Liver (tissue), 9 donors: ENCODE results near the gene DDX20. TPM values are rescaled to one million over a fixed set of nuclear protein-coding genes. Genes with fewer than 3 reads are reported as not detected.

Experiments
- DNase-seq: peaks from one replicate; pipeline ENCODE4 v3.0.0-alpha.2; 2017; ENCODE audit warnings: low spot score
- H3K27ac ChIP-seq, 2 donors: one replicate each; pipeline ENCODE4 v1.7.0; 2013; ENCODE audit warnings: inconsistent platforms in 2 of 2, low read length in 2 of 2, control low read depth in 1 of 2, low read depth in 1 of 2, mild to moderate bottlenecking in 1 of 2
- H3K27me3 ChIP-seq, 4 donors: one replicate each; pipeline versions ENCODE4 v1.6.1 to v1.7.0; 2013; ENCODE audit warnings: low read length in 3 of 4, inconsistent platforms in 1 of 4, mild to moderate bottlenecking in 1 of 4, moderate library complexity in 1 of 4; ENCODE audit not compliant: control insufficient read depth in 4 of 4, insufficient read depth in 4 of 4
- H3K36me3 ChIP-seq, 4 donors: one replicate each; pipeline versions ENCODE4 v1.6.1 to v1.7.0; 2013; ENCODE audit warnings: low read length in 3 of 4, mild to moderate bottlenecking in 3 of 4, low read depth in 1 of 4, moderate library complexity in 1 of 4; ENCODE audit not compliant: control insufficient read depth in 4 of 4, insufficient read depth in 3 of 4
- H3K4me1 ChIP-seq, 4 donors: one replicate each; pipeline versions ENCODE4 v1.6.1 to v1.7.0; 2013; ENCODE audit warnings: low read length in 3 of 4, mild to moderate bottlenecking in 3 of 4, moderate library complexity in 1 of 4; ENCODE audit not compliant: control insufficient read depth in 4 of 4, insufficient read depth in 4 of 4
- H3K4me3 ChIP-seq, 3 donors: one replicate each; pipeline versions ENCODE4 v1.6.1 to v1.7.0; 2013; ENCODE audit warnings: low read length in 3 of 3, control low read depth in 1 of 3, low read depth in 1 of 3, mild to moderate bottlenecking in 1 of 3
- H3K9ac ChIP-seq, 2 donors: one replicate each; pipeline ENCODE4 v1.7.0; 2013; ENCODE audit warnings: low read length in 2 of 2, mild to moderate bottlenecking in 2 of 2, moderate library complexity in 2 of 2, control low read depth in 1 of 2, low read depth in 1 of 2
- H3K9me3 ChIP-seq, 4 donors: one replicate each; pipeline versions ENCODE4 v1.6.1 to v1.7.0; 2013; ENCODE audit warnings: low read length in 3 of 4; ENCODE audit not compliant: control insufficient read depth in 4 of 4
- ATF3 ChIP-seq: IDR thresholded peaks from 2 replicates; pipeline ENCODE4 v1.6.1; 2016; ENCODE audit warnings: antibody characterized with exemption
- CTCF ChIP-seq: fragments of 150-350 bp; IDR thresholded peaks from 2 replicates; pipeline ENCODE4 v1.5.1; 2017; ENCODE audit warnings: improper control_type of control experiment, low read depth, low read length; ENCODE audit not compliant: missing input control
- EGR1 ChIP-seq, 2 donors: IDR thresholded peaks; 2 replicates each; pipeline ENCODE4 v1.6.1; 2016 to 2018; ENCODE audit warnings: antibody characterized with exemption in 2 of 2, low read depth in 2 of 2
- FOXA1 ChIP-seq: IDR thresholded peaks from 2 replicates; pipeline ENCODE4 v1.6.1; 2016; ENCODE audit warnings: antibody characterized with exemption
- FOXA2 ChIP-seq: IDR thresholded peaks from 2 replicates; pipeline ENCODE4 v1.6.1; 2016; ENCODE audit warnings: antibody characterized with exemption
- GABPA ChIP-seq, 2 donors: IDR thresholded peaks in 1 of 2; conservative IDR thresholded peaks in 1 of 2; 2 replicates each; pipeline ENCODE4 v1.6.1; 2016; ENCODE audit warnings: antibody characterized with exemption in 2 of 2, mild to moderate bottlenecking in 1 of 2, moderate library complexity in 1 of 2
- HNF4A ChIP-seq, 2 donors: conservative IDR thresholded peaks; 2 replicates each; pipeline ENCODE4 v1.6.1; 2016; ENCODE audit warnings: antibody characterized with exemption in 2 of 2, mild to moderate bottlenecking in 2 of 2
- HNF4G ChIP-seq: IDR thresholded peaks from 2 replicates; pipeline ENCODE4 v1.6.1; 2016; ENCODE audit warnings: antibody characterized with exemption
- JUND ChIP-seq, 2 donors: IDR thresholded peaks; 2 replicates each; pipeline ENCODE4 v1.6.1; 2016; ENCODE audit warnings: antibody characterized with exemption in 2 of 2
- NR2F2 ChIP-seq: IDR thresholded peaks from 2 replicates; pipeline ENCODE4 v1.6.1; 2016; ENCODE audit warnings: antibody characterized with exemption
- RAD21 ChIP-seq, 2 donors: IDR thresholded peaks; 2 replicates each; pipeline ENCODE4 v1.6.1; 2016; ENCODE audit warnings: antibody characterized with exemption in 2 of 2, mild to moderate bottlenecking in 2 of 2
- REST ChIP-seq: IDR thresholded peaks from 2 replicates; pipeline ENCODE4 v1.6.1; 2016; ENCODE audit warnings: antibody characterized with exemption, mild to moderate bottlenecking
- RXRA ChIP-seq, 2 donors: IDR thresholded peaks; 2 replicates each; pipeline ENCODE4 v1.6.1; 2017 to 2018; ENCODE audit warnings: antibody characterized with exemption in 2 of 2, mild to moderate bottlenecking in 1 of 2
- SP1 ChIP-seq: IDR thresholded peaks from 2 replicates; pipeline ENCODE4 v1.6.1; 2018; ENCODE audit warnings: antibody characterized with exemption, mild to moderate bottlenecking
- TAF1 ChIP-seq: conservative IDR thresholded peaks from 2 replicates; pipeline ENCODE4 v1.6.1; 2016; ENCODE audit warnings: antibody characterized with exemption, mild to moderate bottlenecking
- YY1 ChIP-seq: IDR thresholded peaks from 2 replicates; pipeline ENCODE4 v1.6.1; 2016; ENCODE audit warnings: antibody characterized with exemption, mild to moderate bottlenecking
- WGBS: extraction: QIAGEN DNeasy Blood & Tissue Kit; methylation state at CpG from one replicate; pipeline ENCODE4 v1.1.7; 2013; 5-methylcytosine and 5-hydroxymethylcytosine counted together
- polyA plus RNA-seq, 2 donors: library from polyadenylated mRNA; stranded (reverse) in 1 of 2; unstranded in 1 of 2; fragments of 200-250 nt in 1 of 2; fragments of >200 nt in 1 of 2; fragmentation: Nextera tagmentation in 1 of 2; extraction: Ambion mirVana in 1 of 2; gene quantifications; one replicate each; pipeline versions ENCODE4 v1.2.1 to v1.2.3, GENCODE V29; 2013 to 2015
- total RNA-seq, 2 donors: library from RNA; depleted of rRNA; stranded (reverse); fragments of >200 nt; gene quantifications; one replicate each; pipeline ENCODE4 v1.2.3, GENCODE V29; 2014
- TF ChIP-seq, protein P1 (sequence below): IDR thresholded peaks from 2 replicates; pipeline ENCODE4 v1.6.1; 2016; ENCODE audit warnings: antibody characterized with exemption
- TF ChIP-seq, protein P2 (sequence below): IDR thresholded peaks from 2 replicates; pipeline ENCODE4 v1.6.1; 2016; ENCODE audit warnings: antibody characterized with exemption
- donor health status: healthy.
- donor health status: healthy.
- donor health status: healthy.
- donor health status: healthy.
- donor health status: healthy.

Gene DDX20
- total and polyA plus RNA-seq, 4 donors, result 2.3 to 8.6 (median 4.6) TPM

DNA sequence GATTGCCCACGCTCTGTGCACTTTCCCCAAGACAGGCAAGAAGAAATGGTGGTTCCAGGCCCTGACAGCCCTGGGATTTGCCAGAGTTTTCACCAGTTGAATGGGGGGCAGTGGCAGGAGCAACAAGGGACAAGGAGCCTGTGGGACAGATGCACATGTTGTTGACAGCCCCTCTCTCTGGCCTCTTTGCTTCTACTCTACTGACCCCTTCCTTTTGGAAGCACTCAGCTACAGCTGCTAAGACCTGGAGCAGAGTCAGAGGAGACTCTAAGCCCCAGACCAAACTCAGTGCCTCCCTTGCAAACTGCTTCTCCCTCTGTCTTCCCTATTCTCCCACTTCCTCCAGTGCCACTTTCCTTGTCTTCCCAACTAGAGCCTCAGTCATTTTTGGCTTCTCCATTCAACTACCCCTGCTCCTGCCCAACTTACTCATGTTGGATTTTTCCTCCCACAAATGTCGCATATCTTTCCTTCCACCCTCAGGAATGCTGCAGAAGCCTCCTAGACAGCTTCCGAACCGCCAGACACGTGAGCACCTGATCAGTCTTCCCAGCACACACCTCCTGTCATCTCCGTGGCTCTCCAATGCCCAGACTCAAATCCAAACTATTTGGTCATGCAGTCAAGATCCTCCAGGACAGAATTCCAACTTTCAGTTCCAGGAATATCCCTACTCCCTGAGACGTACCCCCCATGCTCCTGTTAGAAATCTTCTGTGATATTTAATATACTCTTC lies 25.6 kb upstream of the DDX20 start:
- Histone ChIP-seq H3K4me1 (no peaks in the 10 kb centered on the region), H3K4me3 (no peak overlapping the region), H3K9ac (no peak overlapping the region), H3K27ac (no peak overlapping the region), H3K9me3 (no peaks in the 10 kb centered on the region), H3K36me3 (no peaks in the 10 kb centered on the region), H3K27me3 (no peaks in the 10 kb centered on the region)
- 94% methylated on average over 7 of the region's 7 CpGs for WGBS
- DNase-seq, result peak; percentile 28
- TF ChIP-seq JUND (IDR thresholded peaks at IDR 0.05) (no peak), HNF4G (no peak), FOXA2 (no peak), SP1 (no peak), NR2F2 (no peak), FOXA1 (no peak), EGR1 (IDR thresholded peaks at IDR 0.05; ENCODE audit: low read depth in 2 of 2) (no peak)
- TF ChIP-seq, protein P1, sequence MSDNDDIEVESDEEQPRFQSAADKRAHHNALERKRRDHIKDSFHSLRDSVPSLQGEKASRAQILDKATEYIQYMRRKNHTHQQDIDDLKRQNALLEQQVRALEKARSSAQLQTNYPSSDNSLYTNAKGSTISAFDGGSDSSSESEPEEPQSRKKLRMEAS, result no peak

DNA sequence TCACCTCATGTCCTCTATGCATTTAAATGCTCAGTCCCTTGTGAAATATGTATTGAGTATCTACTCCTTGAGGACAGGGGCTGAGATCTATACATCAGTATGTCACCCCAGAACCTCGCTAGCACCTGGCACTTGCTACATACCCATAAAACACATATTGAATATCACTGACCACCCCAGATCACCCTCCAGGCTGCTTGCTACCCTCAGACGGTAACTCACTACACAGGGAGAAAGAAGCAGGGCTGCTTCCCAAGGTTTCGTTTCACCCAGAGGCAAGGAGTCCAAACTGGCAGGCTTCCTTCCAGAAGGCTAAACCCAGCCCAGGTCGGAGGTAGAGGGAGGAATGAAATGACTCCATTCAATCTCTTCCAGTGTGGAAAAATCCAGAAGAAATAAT lies 25.0 kb upstream of the DDX20 start:
- Histone ChIP-seq H3K4me3 (no peak overlapping the region), H3K9ac (no peak overlapping the region), H3K36me3 (no peaks in the 10 kb centered on the region), H3K9me3 (no peaks in the 10 kb centered on the region), H3K27me3 (no peaks in the 10 kb centered on the region), H3K27ac (no peak overlapping the region), H3K4me1 (no peaks in the 10 kb centered on the region)
- TF ChIP-seq REST (no peak), GABPA (IDR thresholded peaks at IDR 0.05 in 1 of 2, conservative IDR thresholded peaks at IDR 0.05 in 1 of 2) (no peak), FOXA1 (no peak), ATF3 (no peak), EGR1 (IDR thresholded peaks at IDR 0.05; ENCODE audit: low read depth in 2 of 2) (no peak), SP1 (no peak), JUND (IDR thresholded peaks at IDR 0.05) (no peak), HNF4A (conservative IDR thresholded peaks at IDR 0.05) (no peak), RXRA (IDR thresholded peaks at IDR 0.05) (no peak), NR2F2 (no peak), CTCF (no peak), HNF4G (no peak), TAF1 (no peak), YY1 (no peak), RAD21 (IDR thresholded peaks at IDR 0.05) (no peak), FOXA2 (no peak)
- TF ChIP-seq, protein P1, result no peak
- TF ChIP-seq, protein P2, sequence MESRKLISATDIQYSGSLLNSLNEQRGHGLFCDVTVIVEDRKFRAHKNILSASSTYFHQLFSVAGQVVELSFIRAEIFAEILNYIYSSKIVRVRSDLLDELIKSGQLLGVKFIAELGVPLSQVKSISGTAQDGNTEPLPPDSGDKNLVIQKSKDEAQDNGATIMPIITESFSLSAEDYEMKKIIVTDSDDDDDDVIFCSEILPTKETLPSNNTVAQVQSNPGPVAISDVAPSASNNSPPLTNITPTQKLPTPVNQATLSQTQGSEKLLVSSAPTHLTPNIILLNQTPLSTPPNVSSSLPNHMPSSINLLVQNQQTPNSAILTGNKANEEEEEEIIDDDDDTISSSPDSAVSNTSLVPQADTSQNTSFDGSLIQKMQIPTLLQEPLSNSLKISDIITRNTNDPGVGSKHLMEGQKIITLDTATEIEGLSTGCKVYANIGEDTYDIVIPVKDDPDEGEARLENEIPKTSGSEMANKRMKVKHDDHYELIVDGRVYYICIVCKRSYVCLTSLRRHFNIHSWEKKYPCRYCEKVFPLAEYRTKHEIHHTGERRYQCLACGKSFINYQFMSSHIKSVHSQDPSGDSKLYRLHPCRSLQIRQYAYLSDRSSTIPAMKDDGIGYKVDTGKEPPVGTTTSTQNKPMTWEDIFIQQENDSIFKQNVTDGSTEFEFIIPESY, result no peak
- peak; percentile 21 for DNase-seq
- WGBS, result 91% methylated on average over 4 of the region's 4 CpGs
